Measurements from ENCODE around the gene TTLL13. TPM values are rescaled to one million over a fixed set of nuclear protein-coding genes. Genes with fewer than 3 reads are reported as not detected.

Gene TTLL13
- total RNA-seq, 1 experiment from 2014 or later: not detected

DNA sequence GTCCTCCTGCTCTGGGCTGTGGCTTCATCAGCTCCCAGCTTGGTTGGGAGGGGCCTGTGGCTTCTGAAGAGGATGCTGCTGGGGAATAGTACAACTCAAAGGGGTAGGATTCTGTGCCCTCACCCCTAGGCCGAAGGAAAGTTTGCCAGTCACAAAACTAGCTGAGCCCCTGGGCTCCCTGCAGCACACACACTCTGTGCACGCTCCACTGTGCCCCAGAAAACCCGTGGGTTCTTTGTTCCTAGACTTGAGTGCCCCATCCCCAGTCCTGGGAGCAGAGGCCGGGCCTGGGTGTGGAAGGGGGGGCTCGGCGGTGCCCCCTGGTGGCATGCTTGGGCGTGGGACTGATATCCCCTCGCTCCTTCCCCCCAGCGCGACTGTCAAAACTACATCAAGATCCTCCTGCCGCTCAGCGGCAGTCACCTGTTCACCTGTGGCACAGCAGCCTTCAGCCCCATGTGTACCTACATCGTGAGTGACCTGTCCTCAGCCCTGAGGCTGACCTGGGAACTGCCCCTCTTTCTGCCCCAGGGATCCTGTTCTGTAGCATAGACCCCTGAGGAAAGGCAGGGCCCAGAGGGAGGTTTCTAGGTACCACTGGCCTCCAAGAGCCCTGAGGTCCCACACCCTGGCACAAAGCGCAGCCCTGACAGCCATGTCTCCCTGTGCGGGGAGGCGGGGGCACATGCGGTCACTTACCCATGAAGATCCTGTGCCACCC is 29.8 kb upstream of the TTLL13 start:
- Histone ChIP-seq H4K20me1 (ENCODE audit: low read length) (no peaks in the 10 kb centered on the region), H3K9me2 (replicated peaks; ENCODE audit: low read length) (no peaks in the 10 kb centered on the region), H3K27ac (ENCODE audit: low read length) (peak overlapping the region; percentile 27), H3F3A (ENCODE audit: low read length, unreplicated experiment) (peaks cover 3% of the 10 kb centered on the region), H3K4me3 (ENCODE audit: low read length) (no peak overlapping the region), H2AFZ (ENCODE audit: low read length) (no peak overlapping the region), H3K9me3 (ENCODE audit: low read length) (no peaks in the 10 kb centered on the region), H3K79me2 (ENCODE audit: low read length) (peaks cover 46% of the 10 kb centered on the region), H3K9ac (ENCODE audit: low read length) (no peak overlapping the region), H3K27me3 (ENCODE audit: low read length) (no peaks in the 10 kb centered on the region), H3K36me3 (ENCODE audit: low read depth, low read length) (peaks cover 64% of the 10 kb centered on the region), H3K4me2 (ENCODE audit: low read length) (no peak overlapping the region), H3K4me1 (ENCODE audit: insufficient read depth, low read length) (peaks cover 6% of the 10 kb centered on the region; the same call in 1 of the 2 replicates)
- BruUV-seq (replicated peaks): no TSS peak
- TF ChIP-seq, protein P1, sequence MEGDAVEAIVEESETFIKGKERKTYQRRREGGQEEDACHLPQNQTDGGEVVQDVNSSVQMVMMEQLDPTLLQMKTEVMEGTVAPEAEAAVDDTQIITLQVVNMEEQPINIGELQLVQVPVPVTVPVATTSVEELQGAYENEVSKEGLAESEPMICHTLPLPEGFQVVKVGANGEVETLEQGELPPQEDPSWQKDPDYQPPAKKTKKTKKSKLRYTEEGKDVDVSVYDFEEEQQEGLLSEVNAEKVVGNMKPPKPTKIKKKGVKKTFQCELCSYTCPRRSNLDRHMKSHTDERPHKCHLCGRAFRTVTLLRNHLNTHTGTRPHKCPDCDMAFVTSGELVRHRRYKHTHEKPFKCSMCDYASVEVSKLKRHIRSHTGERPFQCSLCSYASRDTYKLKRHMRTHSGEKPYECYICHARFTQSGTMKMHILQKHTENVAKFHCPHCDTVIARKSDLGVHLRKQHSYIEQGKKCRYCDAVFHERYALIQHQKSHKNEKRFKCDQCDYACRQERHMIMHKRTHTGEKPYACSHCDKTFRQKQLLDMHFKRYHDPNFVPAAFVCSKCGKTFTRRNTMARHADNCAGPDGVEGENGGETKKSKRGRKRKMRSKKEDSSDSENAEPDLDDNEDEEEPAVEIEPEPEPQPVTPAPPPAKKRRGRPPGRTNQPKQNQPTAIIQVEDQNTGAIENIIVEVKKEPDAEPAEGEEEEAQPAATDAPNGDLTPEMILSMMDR (conservative IDR thresholded peaks at IDR 0.05; ENCODE audit: low read depth, low read length): peak; percentile 72
- TF ChIP-seq EZH2phosphoT487 (IDR thresholded peaks at IDR 0.05; ENCODE audit: borderline replicate concordance, low read length): no peak
- intact Hi-C loops (cut with micrococcal nuclease): no loop called here
- CTCF ChIA-PET: no interaction called here
- DNase-seq: no peak
- POLR2A ChIA-PET (ENCODE audit: unreplicated experiment): no interaction called here
- peak; percentile 48; the same call in 1 of the 2 replicates for ATAC-seq

DNA sequence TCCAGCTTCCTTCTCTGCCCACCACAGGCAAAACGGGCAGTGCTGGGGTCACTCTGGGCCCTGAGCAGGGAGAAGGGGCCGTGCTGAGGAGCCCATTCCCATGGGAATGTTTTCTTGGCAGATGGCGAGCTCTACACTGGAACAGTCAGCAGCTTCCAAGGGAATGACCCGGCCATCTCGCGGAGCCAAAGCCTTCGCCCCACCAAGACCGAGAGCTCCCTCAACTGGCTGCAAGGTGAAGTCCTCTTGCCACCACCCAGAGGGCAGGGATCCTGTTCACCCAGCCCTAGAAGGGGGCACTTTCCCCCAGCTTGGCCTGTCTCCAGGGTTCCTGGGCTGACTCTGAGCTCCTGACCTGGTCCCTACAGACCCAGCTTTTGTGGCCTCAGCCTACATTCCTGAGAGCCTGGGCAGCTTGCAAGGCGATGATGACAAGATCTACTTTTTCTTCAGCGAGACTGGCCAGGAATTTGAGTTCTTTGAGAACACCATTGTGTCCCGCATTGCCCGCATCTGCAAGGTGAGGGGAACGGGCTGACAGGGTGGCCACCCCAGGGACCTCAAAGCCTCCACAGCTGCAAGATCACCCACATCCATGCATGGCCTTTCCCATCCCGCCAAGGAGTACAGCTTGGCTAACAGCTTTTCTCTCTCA is 28.0 kb upstream of the TTLL13 start:
- peak; percentile 74 for DNase-seq
- no peak overlapping the region for H2AFZ ChIP-seq (ENCODE audit: low read length)
- H4K20me1 ChIP-seq (ENCODE audit: low read length): no peaks in the 10 kb centered on the region
- H3K27me3 ChIP-seq (ENCODE audit: low read length): no peaks in the 10 kb centered on the region
- BruUV-seq (replicated peaks): no TSS peak
- peaks cover 6% of the 10 kb centered on the region; the same call in 1 of the 2 replicates for H3K4me1 ChIP-seq (ENCODE audit: insufficient read depth, low read length)
- H3K79me2 ChIP-seq (ENCODE audit: low read length): peaks cover 28% of the 10 kb centered on the region
- ChIA-PET CTCF (interaction anchor here (0.6 to 1.1 kb wide), 4 partner anchors 10 to 232 kb away, joined by 3 to 4 read pairs (median 4); partner anchors contain the start of gene SEMA4B), POLR2A (ENCODE audit: unreplicated experiment) (no interaction called here)
- no peak overlapping the region for H3K4me2 ChIP-seq (ENCODE audit: low read length)
- H3K9me3 ChIP-seq (ENCODE audit: low read length): no peaks in the 10 kb centered on the region
- no peak overlapping the region for H3K4me3 ChIP-seq (ENCODE audit: low read length)
- H3K9ac ChIP-seq (ENCODE audit: low read length): peak overlapping the region; percentile 39
- H3K9me2 ChIP-seq (replicated peaks; ENCODE audit: low read length): no peaks in the 10 kb centered on the region
- peak overlapping the region; percentile 73 for H3K27ac ChIP-seq (ENCODE audit: low read length)
- intact Hi-C loops (cut with micrococcal nuclease): no loop called here
- no peaks in the 10 kb centered on the region for H3F3A ChIP-seq (ENCODE audit: low read length, unreplicated experiment)
- H3K36me3 ChIP-seq (ENCODE audit: low read depth, low read length): peaks cover 69% of the 10 kb centered on the region
- peak; percentile 57 for ATAC-seq
- TF ChIP-seq, protein P1 (conservative IDR thresholded peaks at IDR 0.05; ENCODE audit: low read depth, low read length): peak; percentile 69
- no peak for TF ChIP-seq EZH2 (IDR thresholded peaks at IDR 0.05; ENCODE audit: low read length, unreplicated experiment)

DNA sequence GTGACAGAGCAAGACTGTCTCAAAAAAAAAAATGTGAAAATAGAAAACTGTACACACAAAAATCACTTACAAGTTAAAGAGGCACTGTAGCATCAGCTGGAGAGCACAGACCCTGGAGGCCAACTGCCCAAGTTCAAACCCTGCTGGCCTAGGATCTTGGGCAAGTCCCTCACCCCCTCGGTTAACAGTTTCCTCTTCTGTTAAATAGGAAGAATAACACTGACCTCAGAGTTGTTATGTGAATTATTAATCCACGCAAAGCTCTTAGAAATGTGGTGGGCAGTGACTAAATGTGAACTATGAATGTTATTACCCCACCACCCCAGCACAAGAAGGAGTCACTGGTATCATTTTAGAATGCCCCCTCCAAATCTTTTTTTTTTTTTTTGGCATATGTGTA is 26.8 kb upstream of the TTLL13 start:
- no peaks in the 10 kb centered on the region for H3K9me2 ChIP-seq (replicated peaks; ENCODE audit: low read length)
- ChIA-PET CTCF (no interaction called here), POLR2A (ENCODE audit: unreplicated experiment) (no interaction called here)
- H3K4me2 ChIP-seq (ENCODE audit: low read length): no peak overlapping the region
- TF ChIP-seq, protein P1 (conservative IDR thresholded peaks at IDR 0.05; ENCODE audit: low read depth, low read length): no peak
- TF ChIP-seq EZH2 (IDR thresholded peaks at IDR 0.05; ENCODE audit: low read length, unreplicated experiment) (no peak), EZH2phosphoT487 (IDR thresholded peaks at IDR 0.05; ENCODE audit: borderline replicate concordance, low read length) (no peak)
- no peaks in the 10 kb centered on the region for H3K9me3 ChIP-seq (ENCODE audit: low read length)
- DNase-seq: no peak
- no peaks in the 10 kb centered on the region for H4K20me1 ChIP-seq (ENCODE audit: low read length)
- no peak overlapping the region for H2AFZ ChIP-seq (ENCODE audit: low read length)
- H3K4me3 ChIP-seq (ENCODE audit: low read length): no peak overlapping the region
- H3K27ac ChIP-seq (ENCODE audit: low read length): no peak overlapping the region
- peaks cover 6% of the 10 kb centered on the region; the same call in 1 of the 2 replicates for H3K4me1 ChIP-seq (ENCODE audit: insufficient read depth, low read length)
- ATAC-seq: no peak
- peaks cover 69% of the 10 kb centered on the region for H3K36me3 ChIP-seq (ENCODE audit: low read depth, low read length)
- H3K27me3 ChIP-seq (ENCODE audit: low read length): no peaks in the 10 kb centered on the region
- no peaks in the 10 kb centered on the region for H3F3A ChIP-seq (ENCODE audit: low read length, unreplicated experiment)
- BruUV-seq (replicated peaks): no TSS peak
- intact Hi-C loops (cut with micrococcal nuclease): no loop called here
- peaks cover 17% of the 10 kb centered on the region for H3K79me2 ChIP-seq (ENCODE audit: low read length)
- H3K9ac ChIP-seq (ENCODE audit: low read length): no peak overlapping the region
